Activated T-cell treated with anti-CD3 and anti-CD28 coated beads, Interleukin-2, amount 50 U/mL, for 24 hours (primary cell): Measurements from ENCODE around the gene DNAAF1.
"Not testable (repeated sequence)": the region's sequence is repeated elsewhere in the genome, so short reads cannot be mapped to it uniquely, and the experiment has no call there.

Experiments
- DNase-seq: peaks from one replicate; pipeline ENCODE4 v3.0.0-alpha.2; 2020
- H3K27ac Mint-ChIP-seq: 2 replicates; pipeline ENCODE4 v1.8.0; 2020; ENCODE audit warnings: mild to moderate bottlenecking, mixed read lengths
- H3K27me3 Mint-ChIP-seq: 2 replicates; pipeline ENCODE4 v1.8.0; 2020; ENCODE audit warnings: mixed read lengths
- H3K36me3 Mint-ChIP-seq: 2 replicates; pipeline ENCODE4 v1.8.0; 2020; ENCODE audit warnings: low read depth, mixed read lengths
- H3K4me1 Mint-ChIP-seq: 2 replicates; pipeline ENCODE4 v1.8.0; 2020; ENCODE audit warnings: low read depth, mixed read lengths
- H3K4me3 Mint-ChIP-seq: 2 replicates; pipeline ENCODE4 v1.8.0; 2020; ENCODE audit warnings: mild to moderate bottlenecking, moderate library complexity, mixed read lengths
- H3K9me3 Mint-ChIP-seq: 2 replicates; pipeline ENCODE4 v1.8.0; 2020; ENCODE audit warnings: mixed read lengths

Gene DNAAF1

GRCh38 chr16:84115919-84116719 lies 29.0 kb upstream of the DNAAF1 start:
- no peaks in the 10 kb centered on the region for H3K27me3 Mint-ChIP-seq
- H3K9me3 Mint-ChIP-seq, result no peaks in the 10 kb centered on the region

GRCh38 chr16:84116720-84117493 lies 28.2 kb upstream of the DNAAF1 start, which contains the start of gene MBTPS1:
Gene MBTPS1 (minus strand): TSS chr16:84116942. CDS start chr16:84101783, 15,159 bp downstream.
- peaks cover 22% of the 10 kb centered on the region for H3K36me3 Mint-ChIP-seq
- H3K4me1 Mint-ChIP-seq, result peaks cover 35% of the 10 kb centered on the region

More at GRCh38 chr16:84115919-84116719, 29.0 kb upstream of the DNAAF1 start:
- Mint-ChIP-seq H3K36me3 (peaks cover 23% of the 10 kb centered on the region), H3K4me1 (peaks cover 42% of the 10 kb centered on the region), H3K27ac (peak overlapping the region; percentile 97), H3K4me3 (peak overlapping the region; percentile 94)
- no peak for DNase-seq

GRCh38 chr16:84117494-84117843 lies 27.6 kb upstream of the DNAAF1 start:
- Mint-ChIP-seq H3K27ac (peak overlapping the region; percentile 91), H3K36me3 (peaks cover 24% of the 10 kb centered on the region), H3K4me3 (peak overlapping the region; percentile 94), H3K27me3 (no peaks in the 10 kb centered on the region), H3K9me3 (no peaks in the 10 kb centered on the region), H3K4me1 (peaks cover 30% of the 10 kb centered on the region)
- no peak for DNase-seq

More at GRCh38 chr16:84116720-84117493, 28.2 kb upstream of the DNAAF1 start, which contains the start of gene MBTPS1:
- H3K9me3 Mint-ChIP-seq, result no peaks in the 10 kb centered on the region
- H3K4me3 Mint-ChIP-seq, result peak within 1 kb of the TSS; percentile 94
- H3K27me3 Mint-ChIP-seq, result no peaks in the 10 kb centered on the region
- DNase-seq, result peak; percentile 99
- peak within 1 kb of the TSS; percentile 97 for H3K27ac Mint-ChIP-seq

DNA sequence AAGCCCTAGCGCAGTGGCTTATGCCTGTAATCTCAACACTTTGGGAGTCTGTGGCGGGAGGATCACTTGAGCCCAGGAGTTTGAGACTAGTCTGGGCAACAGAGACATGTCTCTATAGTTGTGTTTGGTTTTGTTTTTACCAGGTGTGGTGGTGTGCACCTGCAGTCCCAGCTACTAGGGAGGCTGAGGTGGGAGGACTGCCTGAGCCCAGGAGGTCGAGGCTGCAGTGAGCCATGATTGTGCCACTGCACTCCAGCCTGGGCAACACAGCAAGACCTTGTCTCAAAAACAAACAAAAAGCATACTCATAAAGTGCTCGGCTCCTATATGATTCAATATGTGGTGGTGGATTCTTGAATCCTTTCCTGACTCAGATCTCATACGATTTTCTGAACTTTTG lies 26.8 kb upstream of the DNAAF1 start:
- H3K4me3 Mint-ChIP-seq, result peak overlapping the region; percentile 68
- not testable (repeated sequence) for DNase-seq, H3K27me3 Mint-ChIP-seq, H3K9me3 Mint-ChIP-seq
- peaks cover 31% of the 10 kb centered on the region for H3K36me3 Mint-ChIP-seq
- H3K27ac Mint-ChIP-seq, result peak overlapping the region; percentile 76
- peaks cover 28% of the 10 kb centered on the region for H3K4me1 Mint-ChIP-seq

DNA sequence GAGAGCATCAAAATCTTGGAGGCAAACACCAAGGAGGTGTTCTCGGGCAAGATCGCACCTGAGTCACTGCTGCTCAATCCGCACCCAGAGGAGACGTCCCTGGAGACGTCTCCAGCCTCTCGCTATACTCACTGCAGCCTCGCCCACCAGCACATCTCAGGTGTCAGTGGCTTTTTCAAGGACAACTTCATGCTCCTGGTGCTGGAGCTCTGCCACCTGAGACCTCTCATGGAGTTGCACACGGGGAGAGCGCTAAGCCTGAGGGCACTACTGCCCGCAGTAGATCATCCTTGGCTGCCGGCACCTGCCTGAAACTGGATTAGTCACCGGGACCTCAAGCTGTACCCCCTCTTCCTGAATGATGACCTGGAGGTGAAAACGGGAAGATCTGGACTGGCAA lies 25.7 kb upstream of the DNAAF1 start:
- DNase-seq, result no peak
- Mint-ChIP-seq H3K27ac (no peak overlapping the region), H3K4me3 (no peak overlapping the region), H3K4me1 (peaks cover 25% of the 10 kb centered on the region), H3K27me3 (no peaks in the 10 kb centered on the region), H3K9me3 (no peaks in the 10 kb centered on the region), H3K36me3 (peaks cover 34% of the 10 kb centered on the region)

DNA sequence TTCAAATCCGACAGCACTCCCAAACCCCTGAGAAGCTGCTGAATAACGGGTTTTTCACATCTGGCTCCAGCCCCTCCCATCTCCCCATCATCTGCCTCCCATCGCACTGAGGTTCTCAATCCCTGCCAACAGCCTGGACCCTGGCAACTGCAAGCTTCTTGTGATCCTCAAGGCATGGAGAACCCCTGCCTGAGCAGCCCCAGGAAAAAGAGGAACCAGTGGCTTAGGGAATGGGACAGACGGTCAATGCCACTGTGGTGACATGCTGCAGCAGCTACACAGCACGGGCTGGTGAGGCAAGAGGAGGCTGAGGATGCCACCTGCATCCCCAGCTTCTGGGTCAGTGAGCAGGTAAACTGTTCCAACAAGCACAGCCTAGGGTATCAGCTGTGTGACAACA lies 25.1 kb upstream of the DNAAF1 start:
- Mint-ChIP-seq H3K27ac (no peak overlapping the region), H3K4me3 (no peak overlapping the region), H3K9me3 (no peaks in the 10 kb centered on the region), H3K27me3 (no peaks in the 10 kb centered on the region), H3K4me1 (peaks cover 21% of the 10 kb centered on the region), H3K36me3 (peaks cover 36% of the 10 kb centered on the region)
- no peak for DNase-seq

- H3K36me3 Mint-ChIP-seq, result peaks cover 35% of the 10 kb centered on the region
- peaks cover 14% of the 10 kb centered on the region for H3K4me1 Mint-ChIP-seq
- H3K9me3 Mint-ChIP-seq, result no peaks in the 10 kb centered on the region
- no peaks in the 10 kb centered on the region for H3K27me3 Mint-ChIP-seq
- no peak for DNase-seq
- H3K27ac Mint-ChIP-seq, result no peak overlapping the region
- H3K4me3 Mint-ChIP-seq, result no peak overlapping the region
Observed at GRCh38 chr16:84121007-84121406, 24.1 kb upstream of the DNAAF1 start.

DNA sequence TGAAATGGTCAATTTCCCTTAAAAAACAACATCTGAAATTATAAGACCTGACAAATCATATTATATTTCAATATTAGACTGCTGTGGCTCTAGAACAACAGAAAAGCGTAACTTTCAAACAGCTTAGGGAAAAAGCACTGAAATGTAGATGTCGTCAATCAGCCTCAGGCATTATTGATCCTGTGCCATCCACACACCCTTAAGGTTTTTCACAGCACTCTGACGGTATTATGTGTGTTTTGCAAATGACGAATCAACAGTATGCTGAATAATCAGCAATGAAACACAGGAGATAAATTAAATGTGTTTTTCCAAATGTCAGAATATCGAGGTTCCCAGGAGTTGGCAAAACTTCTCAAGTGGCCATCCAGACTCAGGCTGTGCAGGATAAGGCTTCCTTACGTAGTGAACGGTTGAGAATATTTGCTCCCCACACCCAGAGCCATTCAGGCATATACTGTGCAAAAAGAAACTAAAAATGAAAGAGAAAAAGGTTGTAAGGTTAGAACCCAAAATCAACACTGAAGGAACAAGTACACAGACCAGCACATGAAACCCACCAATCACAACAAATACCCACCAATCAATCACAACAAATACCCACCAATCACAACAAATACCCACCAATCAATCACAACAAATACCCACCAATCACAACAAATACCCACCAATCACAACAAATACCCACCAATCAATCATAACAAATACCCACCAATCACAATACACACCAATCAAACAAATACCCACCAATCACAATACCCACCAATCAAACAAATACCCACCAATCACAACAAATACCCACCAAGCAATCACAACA lies 20.6 kb upstream of the DNAAF1 start:
- no peaks in the 10 kb centered on the region for H3K9me3 Mint-ChIP-seq
- no peak for DNase-seq
- H3K4me3 Mint-ChIP-seq, result no peak overlapping the region
- peaks cover 55% of the 10 kb centered on the region for H3K36me3 Mint-ChIP-seq
- H3K27ac Mint-ChIP-seq, result no peak overlapping the region
- no peaks in the 10 kb centered on the region for H3K27me3 Mint-ChIP-seq
- no peaks in the 10 kb centered on the region for H3K4me1 Mint-ChIP-seq

DNA sequence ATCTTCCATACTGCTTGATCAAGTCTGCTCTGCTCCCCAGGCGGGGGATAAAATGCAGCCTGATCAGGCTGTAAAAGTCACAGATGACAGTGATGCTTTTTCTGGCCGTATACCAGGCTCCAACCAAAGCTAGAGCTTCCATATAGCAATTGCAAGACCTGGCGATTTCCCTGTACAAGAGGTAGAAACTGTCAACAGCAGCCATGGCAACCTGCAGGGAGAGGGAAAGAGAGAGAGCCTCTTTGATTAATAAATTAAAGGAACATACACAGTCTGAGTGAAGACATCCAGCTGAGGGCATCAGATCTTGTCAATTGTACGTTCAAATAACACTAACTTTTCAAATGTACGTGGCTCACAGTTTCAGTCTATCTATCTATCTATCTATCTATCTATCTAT lies 14.0 kb upstream of the DNAAF1 start:
- no peak overlapping the region for H3K27ac Mint-ChIP-seq
- DNase-seq, result no peak
- H3K36me3 Mint-ChIP-seq, result peaks cover 52% of the 10 kb centered on the region
- no peak overlapping the region for H3K4me3 Mint-ChIP-seq
- no peaks in the 10 kb centered on the region for H3K27me3 Mint-ChIP-seq
- H3K9me3 Mint-ChIP-seq, result no peaks in the 10 kb centered on the region
- H3K4me1 Mint-ChIP-seq, result peaks cover 8% of the 10 kb centered on the region

DNA sequence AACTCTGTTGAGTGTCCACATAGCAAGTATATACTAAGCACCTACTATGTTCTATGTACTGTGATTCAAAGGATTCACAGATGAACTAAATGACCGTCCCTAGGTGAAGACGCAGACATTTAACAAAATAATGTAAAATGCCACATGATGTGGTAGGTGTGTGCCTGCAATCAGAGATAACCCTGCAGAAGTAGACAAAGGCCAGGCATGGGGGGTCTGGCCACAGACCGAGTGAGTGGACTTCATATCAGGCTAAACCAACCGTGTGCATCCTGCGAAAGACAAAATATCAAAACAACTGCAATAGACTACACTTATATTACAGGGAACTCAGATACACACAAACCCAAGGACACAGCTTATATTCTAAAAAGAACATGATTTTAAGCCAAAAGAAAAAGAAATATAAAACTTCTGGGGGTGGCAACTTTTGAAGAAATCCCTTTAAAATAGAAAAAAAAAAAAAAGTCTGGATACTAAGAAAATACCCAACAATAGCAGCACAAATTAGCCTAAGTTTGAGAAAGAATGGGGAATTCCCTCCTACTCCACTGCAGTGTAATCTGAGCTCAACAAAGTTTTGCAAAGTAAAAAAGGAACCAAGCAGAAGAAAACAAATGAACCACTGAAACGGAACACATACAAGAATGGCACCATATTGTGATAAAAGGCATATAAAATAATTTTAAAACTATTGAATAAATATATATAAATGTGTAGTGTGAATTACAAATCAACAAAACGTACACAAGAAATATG lies 12.4 kb upstream of the DNAAF1 start:
- H3K4me1 Mint-ChIP-seq, result peaks cover 24% of the 10 kb centered on the region
- DNase-seq, result no peak
- H3K27me3 Mint-ChIP-seq, result no peaks in the 10 kb centered on the region
- H3K27ac Mint-ChIP-seq, result no peak overlapping the region
- no peak overlapping the region for H3K4me3 Mint-ChIP-seq
- H3K9me3 Mint-ChIP-seq, result no peaks in the 10 kb centered on the region
- peaks cover 40% of the 10 kb centered on the region for H3K36me3 Mint-ChIP-seq

- Mint-ChIP-seq H3K4me3 (no peak overlapping the region), H3K4me1 (peaks cover 50% of the 10 kb centered on the region), H3K9me3 (no peaks in the 10 kb centered on the region), H3K27me3 (no peaks in the 10 kb centered on the region), H3K27ac (peak overlapping the region; percentile 69), H3K36me3 (peaks cover 8% of the 10 kb centered on the region)
- DNase-seq, result no peak
Observed at GRCh38 chr16:84136331-84137125, 8.6 kb upstream of the DNAAF1 start.

- Mint-ChIP-seq H3K27me3 (no peaks in the 10 kb centered on the region), H3K9me3 (no peaks in the 10 kb centered on the region), H3K36me3 (peaks cover 7% of the 10 kb centered on the region), H3K4me3 (no peak overlapping the region), H3K27ac (peak overlapping the region; percentile 69), H3K4me1 (peaks cover 52% of the 10 kb centered on the region)
- no peak for DNase-seq
Observed at GRCh38 chr16:84137287-84137686, 7.8 kb upstream of the DNAAF1 start.

DNA sequence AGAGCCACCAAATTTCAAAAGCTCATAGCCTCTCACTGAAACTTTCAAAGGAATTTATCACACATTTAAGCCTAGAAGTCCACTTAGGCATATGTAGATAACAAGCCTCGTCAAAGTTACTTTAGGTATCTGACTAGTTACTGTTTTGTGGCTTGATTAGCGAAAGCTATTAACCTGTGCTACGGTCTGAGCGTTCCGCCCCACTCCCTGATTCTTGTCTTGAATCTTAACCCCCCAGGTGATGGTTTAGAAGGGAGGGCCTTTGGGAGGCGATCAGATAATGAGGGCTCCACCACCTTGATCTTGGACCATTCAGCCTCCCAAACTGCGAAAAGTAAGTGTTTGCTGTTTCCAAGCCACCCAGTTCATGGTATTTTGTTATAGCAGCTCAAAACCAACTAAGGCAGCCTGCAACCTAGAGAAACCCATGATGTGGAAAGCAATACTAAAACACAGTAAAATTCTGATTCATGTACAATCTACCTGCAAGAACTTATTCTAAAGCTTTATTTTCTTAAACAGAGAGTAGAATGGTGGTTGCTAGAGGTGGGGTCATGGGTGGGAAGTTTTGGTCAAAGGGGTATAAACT lies 7.2 kb upstream of the DNAAF1 start:
- Mint-ChIP-seq H3K4me1 (peaks cover 51% of the 10 kb centered on the region), H3K27me3 (no peaks in the 10 kb centered on the region), H3K9me3 (no peaks in the 10 kb centered on the region), H3K36me3 (peaks cover 3% of the 10 kb centered on the region), H3K4me3 (no peak overlapping the region), H3K27ac (peak overlapping the region; percentile 69)
- no peak for DNase-seq
